ENCODE data around the gene TPX2. TPM values are rescaled to one million over a fixed set of nuclear protein-coding genes. Genes with fewer than 3 reads are reported as not detected.

TPX2 gene
- total RNA-seq, 2 donors from 2014 or later: not detected

DNA sequence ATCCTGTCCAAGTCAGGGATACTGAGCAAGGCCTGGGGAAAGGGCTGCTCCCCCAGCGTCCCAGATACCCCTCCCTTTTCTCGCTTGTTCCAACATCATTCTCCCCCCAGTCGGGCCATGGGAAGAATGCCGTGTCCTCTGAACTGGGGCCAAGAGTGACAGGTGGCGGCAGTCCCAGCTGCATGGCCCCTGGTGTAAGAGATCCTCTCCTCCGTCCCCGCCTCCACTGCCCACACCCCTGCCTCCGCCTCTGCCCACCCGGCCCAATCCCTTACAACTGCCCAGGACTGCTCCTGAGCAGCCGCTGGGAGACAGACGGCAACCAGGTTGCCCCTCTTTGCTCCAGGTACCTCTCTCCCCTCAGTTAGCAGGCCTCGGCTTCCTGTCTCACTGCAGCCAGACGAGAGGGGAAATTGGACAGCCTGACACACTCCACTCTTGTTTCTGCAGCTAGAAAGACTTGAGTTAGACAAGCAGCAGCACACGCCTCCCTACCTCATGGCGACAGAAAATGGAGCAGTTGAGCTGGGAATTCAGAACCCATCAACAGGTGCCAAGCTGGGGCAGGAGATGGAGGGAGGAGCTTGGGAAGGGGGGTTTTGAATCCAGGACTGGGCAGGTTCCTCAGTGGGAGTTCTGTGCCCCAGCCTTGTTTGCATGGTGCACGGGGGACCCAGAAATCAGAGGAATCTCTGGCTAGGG, 80.1 kb downstream of the TPX2 start, which contains the start of gene MYLK2:
Gene MYLK2 (plus strand): TSS at position 274 of the 702 bp plus-strand sequence. CDS start 225 bp downstream, at position 499.
- WGBS, 2 donors: 29 to 42% methylated on average over 15 to 16 of the region's 16 CpGs
- Histone ChIP-seq H3K9me3 (no peaks in the 10 kb centered on the region), H3K36me3 (replicated peaks in 1 of 2; ENCODE audit: insufficient read depth in 1 of 2, low read depth in 2 of 2) (no peaks in the 10 kb centered on the region), H3K27me3 (no peaks in the 10 kb centered on the region), H3K27ac (peak within 1 kb of the TSS in 3 of 4 donors; percentile 23 to 53 (median 50)), H3K4me1 (peaks cover 47% of the 10 kb centered on the region), H3K4me3 (no peak within 1 kb of the TSS)
- peak; percentile 58 for ATAC-seq
- DNase-seq: peak; percentile 75 to 90 (median 85)
- intact Hi-C loops (cut with DNase I): no loop called here
- TF ChIP-seq POLR2A (IDR thresholded peaks at IDR 0.05) (peak; percentile 31 to 55 (median 40)), CTCF (IDR thresholded peaks at IDR 0.05) (no peak)

DNA sequence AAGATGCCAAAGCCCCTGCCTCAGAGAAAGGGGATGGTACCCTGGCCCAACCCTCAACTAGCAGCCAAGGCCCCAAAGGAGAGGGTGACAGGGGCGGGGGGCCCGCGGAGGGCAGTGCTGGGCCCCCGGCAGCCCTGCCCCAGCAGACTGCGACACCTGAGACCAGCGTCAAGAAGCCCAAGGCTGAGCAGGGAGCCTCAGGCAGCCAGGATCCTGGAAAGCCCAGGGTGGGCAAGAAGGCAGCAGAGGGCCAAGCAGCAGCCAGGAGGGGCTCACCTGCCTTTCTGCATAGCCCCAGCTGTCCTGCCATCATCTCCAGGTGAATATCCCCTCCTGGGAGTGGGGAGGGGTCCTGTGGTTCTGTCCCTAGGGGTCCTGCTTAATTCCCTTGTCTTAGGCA, 81.1 kb downstream of the TPX2 start:
- DNase-seq: no peak
- 53 to 74% methylated on average over 3 to 5 of the region's 6 CpGs for WGBS, 2 donors
- H3K4me1 ChIP-seq: peaks cover 47% of the 10 kb centered on the region
- no peaks in the 10 kb centered on the region for H3K36me3 ChIP-seq (replicated peaks in 1 of 2; ENCODE audit: insufficient read depth in 1 of 2, low read depth in 2 of 2)
- intact Hi-C loops (cut with DNase I): no loop called here
- no peaks in the 10 kb centered on the region for H3K9me3 ChIP-seq
- H3K4me3 ChIP-seq: no peak overlapping the region
- H3K27ac ChIP-seq: peak overlapping the region in 2 of 4 donors; percentile 50 to 53
- no peak for TF ChIP-seq POLR2A (IDR thresholded peaks at IDR 0.05)
- no peak for TF ChIP-seq CTCF (IDR thresholded peaks at IDR 0.05)
- no peaks in the 10 kb centered on the region for H3K27me3 ChIP-seq
- ATAC-seq: no peak

DNA sequence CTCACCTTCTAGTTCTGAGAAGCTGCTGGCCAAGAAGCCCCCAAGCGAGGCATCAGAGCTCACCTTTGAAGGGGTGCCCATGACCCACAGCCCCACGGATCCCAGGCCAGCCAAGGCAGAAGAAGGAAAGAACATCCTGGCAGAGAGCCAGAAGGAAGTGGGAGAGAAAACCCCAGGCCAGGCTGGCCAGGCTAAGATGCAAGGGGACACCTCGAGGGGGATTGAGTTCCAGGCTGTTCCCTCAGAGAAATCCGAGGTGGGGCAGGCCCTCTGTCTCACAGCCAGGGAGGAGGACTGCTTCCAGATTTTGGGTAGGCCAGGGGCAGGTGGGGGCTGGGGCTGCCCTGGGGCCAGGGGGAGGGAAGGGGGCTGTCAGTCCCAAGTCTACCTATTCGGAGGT, 82.3 kb downstream of the TPX2 start:
- WGBS, 2 donors: 52 to 66% methylated on average over 5 of the region's 5 CpGs
- H3K4me1 ChIP-seq: peaks cover 47% of the 10 kb centered on the region
- H3K27ac ChIP-seq: peak overlapping the region in 2 of 4 donors; percentile 61 to 77
- intact Hi-C loops (cut with DNase I): no loop called here
- TF ChIP-seq CTCF (IDR thresholded peaks at IDR 0.05): no peak
- no peak for TF ChIP-seq POLR2A (IDR thresholded peaks at IDR 0.05)
- H3K27me3 ChIP-seq: no peaks in the 10 kb centered on the region
- DNase-seq: peak in 1 of 4 donors; percentile 30
- no peak for ATAC-seq
- no peak overlapping the region for H3K4me3 ChIP-seq
- no peaks in the 10 kb centered on the region for H3K9me3 ChIP-seq
- no peaks in the 10 kb centered on the region for H3K36me3 ChIP-seq (replicated peaks in 1 of 2; ENCODE audit: insufficient read depth in 1 of 2, low read depth in 2 of 2)

DNA sequence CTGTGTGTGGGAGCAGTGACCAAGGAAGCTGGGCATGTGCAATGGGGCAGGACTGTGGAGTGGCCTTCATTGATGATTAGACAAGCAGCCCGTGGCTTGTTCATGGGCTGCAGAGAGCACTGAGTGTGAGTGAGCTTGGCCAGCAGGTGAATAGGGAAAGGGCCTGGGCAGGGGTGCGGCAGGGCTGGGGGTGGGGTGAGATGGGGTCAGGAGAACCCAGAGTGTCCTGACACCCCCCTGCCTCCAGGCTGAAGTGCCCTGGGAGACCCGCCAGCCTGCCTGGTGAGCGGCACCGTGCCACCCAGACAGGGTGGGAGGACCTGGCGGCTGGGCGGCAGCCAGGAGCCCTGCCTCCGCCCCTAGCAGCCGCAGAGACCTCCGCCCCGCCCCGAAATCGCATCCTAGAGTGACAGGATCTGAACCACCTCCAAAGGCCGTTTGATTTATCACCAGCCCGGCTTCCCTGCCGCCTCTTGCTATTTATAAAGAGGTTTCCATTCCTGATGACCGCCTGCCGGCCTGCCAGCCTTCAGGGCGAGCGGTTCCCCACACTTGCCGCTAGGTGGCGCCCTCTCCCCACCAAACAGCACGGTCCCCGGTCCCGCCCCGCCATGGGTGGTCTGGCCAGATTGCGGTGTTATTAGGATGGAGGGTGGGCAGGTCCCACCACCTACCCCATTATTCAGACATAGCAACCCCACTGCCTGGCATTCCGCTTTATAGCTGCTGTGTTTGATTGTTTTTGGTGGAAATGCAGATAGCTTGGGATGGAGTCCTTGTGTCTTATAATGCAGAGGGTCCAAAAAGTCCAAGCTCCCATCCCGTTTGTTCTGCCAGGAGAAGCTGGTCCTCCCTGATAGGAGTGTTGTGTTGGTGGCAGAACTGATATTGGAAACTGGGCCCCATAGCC, 83.6 kb downstream of the TPX2 start:
- Histone ChIP-seq H3K27me3 (no peaks in the 10 kb centered on the region), H3K4me3 (no peak overlapping the region)

More for the DNA sequence above, 83.6 kb downstream of the TPX2 start:
- TF ChIP-seq CTCF (IDR thresholded peaks at IDR 0.05): peak; percentile 97 to 100 (median 98)
- peak in 1 of 3 donors; percentile 13 for TF ChIP-seq POLR2A (IDR thresholded peaks at IDR 0.05)
- ATAC-seq: peak; percentile 84
- WGBS, 2 donors: 0 to 2% methylated on average over 14 to 29 of the region's 29 CpGs
- peak; percentile 79 to 93 (median 90) for DNase-seq
- peaks cover 47% of the 10 kb centered on the region for H3K4me1 ChIP-seq
- H3K36me3 ChIP-seq (replicated peaks in 1 of 2; ENCODE audit: insufficient read depth in 1 of 2, low read depth in 2 of 2): no peaks in the 10 kb centered on the region
- H3K9me3 ChIP-seq: no peaks in the 10 kb centered on the region
- peak overlapping the region; percentile 51 to 77 (median 58) for H3K27ac ChIP-seq
- intact Hi-C loops (cut with DNase I): no loop called here
